GM23248 (cell line): Measurements from ENCODE around the gene TUBB2A.
"Not testable (repeated sequence)": the region's sequence is repeated elsewhere in the genome, so short reads cannot be mapped to it uniquely, and the experiment has no call there.

Experiments
- EZH2 ChIP-seq: fragments of 200-600 bp; sonication (generic); IDR thresholded peaks from 2 replicates; pipeline ENCODE4 v1.6.1; 2018; ENCODE audit warnings: antibody characterized with exemption, mild to moderate bottlenecking; ENCODE audit not compliant: insufficient read depth, poor library complexity, severe bottlenecking
- EZH2phosphoT487 ChIP-seq: fragments of 200-600 bp; sonication (generic); IDR thresholded peaks from 2 replicates; pipeline ENCODE4 v1.6.1; 2018; ENCODE audit warnings: antibody characterized with exemption, moderate library complexity, mild to moderate bottlenecking, low read depth; ENCODE audit not compliant: insufficient read depth

DNA sequence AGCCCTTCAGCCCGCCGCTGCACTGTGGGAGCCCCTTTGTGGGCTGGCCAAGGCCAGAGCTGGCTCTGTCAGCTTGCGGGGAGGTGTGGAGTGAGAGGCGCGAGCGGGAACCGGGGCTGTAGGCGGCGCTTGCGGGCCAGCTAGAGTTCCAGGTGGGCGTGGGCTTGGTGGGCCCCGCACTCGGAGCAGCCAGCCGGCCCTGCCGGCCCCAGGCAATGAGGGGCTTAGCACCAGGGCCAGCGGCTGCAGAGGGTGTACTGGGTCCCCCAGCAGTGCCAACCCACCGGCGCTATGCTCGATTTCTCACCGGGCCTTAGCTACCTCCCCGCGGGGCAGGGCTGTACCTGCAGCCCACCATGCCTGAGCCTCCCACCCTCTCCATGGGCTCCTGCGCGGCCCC lies 13.3 kb upstream of the TUBB2A start:
- TF ChIP-seq EZH2phosphoT487, EZH2: not testable (repeated sequence)
